Panc1 (cell line): ENCODE data around the gene ZNF346. TPM values are rescaled to one million over a fixed set of nuclear protein-coding genes. Genes with fewer than 3 reads are reported as not detected.
"Not testable (repeated sequence)": the region's sequence is repeated elsewhere in the genome, so short reads cannot be mapped to it uniquely, and the experiment has no call there.

Experiments
- ATAC-seq: fragments of 200-7000 bp; cut with Tn5 transposase; 2 replicates; pipeline ENCODE4 v1.9.1; 2020; ENCODE audit warnings: mild to moderate bottlenecking, moderate library complexity
- BruUV-seq: library from RNA; stranded (reverse); fragments of 400-500 nt; replicated peaks from 2 replicates; lab custom pipeline; 2021; lab: Mats Ljungman, UMichigan
- CTCF ChIA-PET: fragments of 300-600 bp; sonication (Branson Sonifier 250); formaldehyde crosslinking; loops from one replicate; lab custom pipeline; 2022; ENCODE audit warnings: antibody characterized with exemption; lab: Charles Lee
- POLR2A ChIA-PET: fragments of 300-600 bp; sonication (Branson Sonifier 250); formaldehyde crosslinking; loops from one replicate; lab custom pipeline; 2022; ENCODE audit warnings: antibody characterized with exemption; lab: Charles Lee
- DNase-seq: peaks from one replicate; pipeline ENCODE4 v3.0.0-alpha.2; 2010; ENCODE audit warnings: low read depth, low spot score
- H3K27ac ChIP-seq: 2 replicates; pipeline ENCODE4 v1.5.1; 2011; ENCODE audit warnings: mild to moderate bottlenecking, low read length, inconsistent platforms
- H3K27me3 ChIP-seq: fragments of 200-500 bp; sonication (Bioruptor generic); 2 replicates; pipeline ENCODE4 v1.6.0; 2014; ENCODE audit warnings: low read length, inconsistent platforms; ENCODE audit not compliant: control insufficient read depth, insufficient read depth
- H3K36me3 ChIP-seq: fragments of 200-500 bp; sonication (Bioruptor generic); 2 replicates; pipeline ENCODE4 v1.5.1; 2014; ENCODE audit warnings: inconsistent platforms, mild to moderate bottlenecking, low read length, moderate library complexity; ENCODE audit not compliant: control insufficient read depth, insufficient read depth
- H3K4me1 ChIP-seq: 2 replicates; pipeline ENCODE4 v1.5.1; 2011; ENCODE audit warnings: inconsistent platforms, mild to moderate bottlenecking, low read length, moderate library complexity; ENCODE audit not compliant: control insufficient read depth, insufficient read depth
- H3K4me3 ChIP-seq, 2 experiments: 2 replicates each; pipeline ENCODE4 v1.5.1; 2011 to 2012; ENCODE audit warnings: low read depth in 2 of 2, low read length in 2 of 2, mild to moderate bottlenecking in 2 of 2, inconsistent platforms in 1 of 2, moderate library complexity in 1 of 2
- H3K9me3 ChIP-seq: fragments of 200-500 bp; sonication (Bioruptor generic); 2 replicates; pipeline ENCODE4 v1.5.1; 2014; ENCODE audit warnings: low read depth, mild to moderate bottlenecking, inconsistent platforms, low read length, moderate library complexity; ENCODE audit not compliant: control insufficient read depth, insufficient read depth
- POLR2AphosphoS5 ChIP-seq: IDR thresholded peaks from 2 replicates; pipeline ENCODE4 v1.6.1; 2012; ENCODE audit warnings: mild to moderate bottlenecking, low read depth, low read length, moderate library complexity
- REST ChIP-seq, 2 experiments: IDR thresholded peaks; 2 replicates each; pipeline ENCODE4 v1.6.1; 2011 to 2012; ENCODE audit warnings: low read depth in 2 of 2, control low read depth in 1 of 2, low read length in 1 of 2, mild to moderate bottlenecking in 1 of 2, moderate library complexity in 1 of 2; ENCODE audit not compliant: insufficient read depth in 1 of 2
- SIN3A ChIP-seq: IDR thresholded peaks from 2 replicates; pipeline ENCODE4 v1.6.1; 2012; ENCODE audit warnings: low read depth, mild to moderate bottlenecking, low read length, moderate library complexity, borderline replicate concordance; ENCODE audit not compliant: insufficient read depth
- TCF7L2 ChIP-seq: IDR thresholded peaks from 2 replicates; pipeline ENCODE4 v1.6.1; 2011; ENCODE audit warnings: mild to moderate bottlenecking, low read depth, low read length, inconsistent platforms
- in situ Hi-C: cut with HindIII; loops from 2 replicates; pipeline ENCODE4 v1.10.0; 2016; ENCODE audit warnings: low sequenced_read_pairs, low pct_unique_long_range_greater_than_20kb
- intact Hi-C: fragments of 100-400 bp; cut with micrococcal nuclease; formaldehyde crosslinking; loops from one replicate; pipeline ENCODE4 v1.10.0; 2022; ENCODE audit not compliant: unreplicated experiment
- total RNA-seq: library from RNA; stranded (reverse); gene quantifications from one replicate; pipeline ENCODE4 v1.2.1, GENCODE V29; 2021; ENCODE audit not compliant: unreplicated experiment
- TF ChIP-seq, protein P1 (sequence below): fragments of 450-650 bp; IDR thresholded peaks from 2 replicates; pipeline ENCODE4 v1.5.1; 2017; ENCODE audit warnings: mild to moderate bottlenecking

Gene ZNF346
- total RNA-seq, 1 experiment from 2014 or later = 21.3 TPM

DNA sequence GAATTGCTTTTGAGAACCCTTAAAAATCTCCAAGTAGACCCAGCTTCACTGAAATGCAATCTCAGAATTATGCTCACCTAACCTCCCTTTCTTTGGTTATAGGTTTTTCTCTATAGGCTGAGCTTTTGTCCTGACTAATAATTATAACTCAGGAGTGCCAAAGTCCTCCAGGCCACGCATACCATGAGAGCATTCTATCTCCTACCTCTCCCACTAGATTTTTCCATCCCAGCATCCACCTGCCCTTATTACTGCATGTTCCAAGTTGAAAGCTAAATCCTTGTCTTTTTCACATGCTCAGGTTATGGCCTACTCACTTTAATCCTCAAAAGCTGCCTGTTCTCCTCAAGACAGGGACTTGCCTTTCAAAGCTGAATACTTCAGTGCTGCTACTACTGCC lies 22.1 kb downstream of the ZNF346 start:
- in situ Hi-C loops = no loop called here
- BruUV-seq = no TSS peak
- no peaks in the 10 kb centered on the region for H3K27me3 ChIP-seq
- ChIA-PET CTCF (no interaction called here), POLR2A (interaction anchor here (0.6 kb wide), 1 partner anchor 158 kb away, joined by 3 read pairs; no protein-coding TSS in a partner anchor)
- DNase-seq (no peak), ATAC-seq (no peak)
- H3K27ac ChIP-seq = no peak overlapping the region
- H3K36me3 ChIP-seq = peaks cover 2% of the 10 kb centered on the region
- TF ChIP-seq REST (IDR thresholded peaks at IDR 0.05; ENCODE audit: insufficient read depth in 1 of 2, low read depth in 2 of 2, low read length in 1 of 2) (no peak), SIN3A (no peak), POLR2AphosphoS5 (no peak), TCF7L2 (no peak)
- TF ChIP-seq, protein P1, sequence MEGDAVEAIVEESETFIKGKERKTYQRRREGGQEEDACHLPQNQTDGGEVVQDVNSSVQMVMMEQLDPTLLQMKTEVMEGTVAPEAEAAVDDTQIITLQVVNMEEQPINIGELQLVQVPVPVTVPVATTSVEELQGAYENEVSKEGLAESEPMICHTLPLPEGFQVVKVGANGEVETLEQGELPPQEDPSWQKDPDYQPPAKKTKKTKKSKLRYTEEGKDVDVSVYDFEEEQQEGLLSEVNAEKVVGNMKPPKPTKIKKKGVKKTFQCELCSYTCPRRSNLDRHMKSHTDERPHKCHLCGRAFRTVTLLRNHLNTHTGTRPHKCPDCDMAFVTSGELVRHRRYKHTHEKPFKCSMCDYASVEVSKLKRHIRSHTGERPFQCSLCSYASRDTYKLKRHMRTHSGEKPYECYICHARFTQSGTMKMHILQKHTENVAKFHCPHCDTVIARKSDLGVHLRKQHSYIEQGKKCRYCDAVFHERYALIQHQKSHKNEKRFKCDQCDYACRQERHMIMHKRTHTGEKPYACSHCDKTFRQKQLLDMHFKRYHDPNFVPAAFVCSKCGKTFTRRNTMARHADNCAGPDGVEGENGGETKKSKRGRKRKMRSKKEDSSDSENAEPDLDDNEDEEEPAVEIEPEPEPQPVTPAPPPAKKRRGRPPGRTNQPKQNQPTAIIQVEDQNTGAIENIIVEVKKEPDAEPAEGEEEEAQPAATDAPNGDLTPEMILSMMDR = no peak
- no peak overlapping the region for H3K4me3 ChIP-seq
- intact Hi-C loops = no loop called here
- no peaks in the 10 kb centered on the region for H3K9me3 ChIP-seq
- H3K4me1 ChIP-seq = no peaks in the 10 kb centered on the region

DNA sequence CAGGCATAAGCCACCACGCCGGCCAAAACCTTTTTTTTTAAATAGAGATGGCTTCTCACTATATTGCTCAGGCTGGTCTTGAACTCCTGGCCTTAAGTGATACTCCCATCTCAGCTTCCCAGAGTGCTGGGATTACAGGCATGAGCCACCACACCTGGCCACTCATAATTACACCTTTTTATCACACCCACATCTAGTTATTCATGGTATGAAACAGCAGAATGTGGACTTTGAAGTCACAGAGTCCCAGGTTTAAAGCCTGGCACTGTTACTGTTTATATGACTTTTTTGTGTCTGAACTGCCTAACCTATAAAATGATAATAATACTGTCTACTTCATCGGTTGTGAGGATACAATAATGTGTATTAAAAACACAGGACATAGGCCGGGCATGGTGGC lies 23.1 kb downstream of the ZNF346 start:
- BruUV-seq = no TSS peak
- DNase-seq (no peak), ATAC-seq (no peak)
- Histone ChIP-seq H3K4me1 (no peaks in the 10 kb centered on the region), H3K9me3 (no peaks in the 10 kb centered on the region), H3K27ac (no peak overlapping the region), H3K27me3 (no peaks in the 10 kb centered on the region), H3K4me3 (no peak overlapping the region), H3K36me3 (peaks cover 1% of the 10 kb centered on the region)
- CTCF ChIA-PET = no interaction called here
- POLR2A ChIA-PET = no interaction called here
- TF ChIP-seq POLR2AphosphoS5 = no peak
- TF ChIP-seq SIN3A = no peak
- TF ChIP-seq TCF7L2 = no peak
- no peak for TF ChIP-seq REST (IDR thresholded peaks at IDR 0.05; ENCODE audit: insufficient read depth in 1 of 2, low read depth in 2 of 2, low read length in 1 of 2)
- TF ChIP-seq, protein P1 = no peak
- in situ Hi-C loops (no loop called here), intact Hi-C loops (no loop called here)

GRCh38 chr5:177048531-177048930 lies 26.0 kb downstream of the ZNF346 start:
- H3K9me3 ChIP-seq, intact Hi-C loops, H3K4me1 ChIP-seq, POLR2A ChIA-PET, CTCF ChIA-PET, H3K27me3 ChIP-seq, H3K27ac ChIP-seq, DNase-seq, in situ Hi-C loops, H3K36me3 ChIP-seq, H3K4me3 ChIP-seq, ATAC-seq, BruUV-seq: not testable (repeated sequence)
